ENCODE results near the gene LHX1.

Gene LHX1

DNA sequence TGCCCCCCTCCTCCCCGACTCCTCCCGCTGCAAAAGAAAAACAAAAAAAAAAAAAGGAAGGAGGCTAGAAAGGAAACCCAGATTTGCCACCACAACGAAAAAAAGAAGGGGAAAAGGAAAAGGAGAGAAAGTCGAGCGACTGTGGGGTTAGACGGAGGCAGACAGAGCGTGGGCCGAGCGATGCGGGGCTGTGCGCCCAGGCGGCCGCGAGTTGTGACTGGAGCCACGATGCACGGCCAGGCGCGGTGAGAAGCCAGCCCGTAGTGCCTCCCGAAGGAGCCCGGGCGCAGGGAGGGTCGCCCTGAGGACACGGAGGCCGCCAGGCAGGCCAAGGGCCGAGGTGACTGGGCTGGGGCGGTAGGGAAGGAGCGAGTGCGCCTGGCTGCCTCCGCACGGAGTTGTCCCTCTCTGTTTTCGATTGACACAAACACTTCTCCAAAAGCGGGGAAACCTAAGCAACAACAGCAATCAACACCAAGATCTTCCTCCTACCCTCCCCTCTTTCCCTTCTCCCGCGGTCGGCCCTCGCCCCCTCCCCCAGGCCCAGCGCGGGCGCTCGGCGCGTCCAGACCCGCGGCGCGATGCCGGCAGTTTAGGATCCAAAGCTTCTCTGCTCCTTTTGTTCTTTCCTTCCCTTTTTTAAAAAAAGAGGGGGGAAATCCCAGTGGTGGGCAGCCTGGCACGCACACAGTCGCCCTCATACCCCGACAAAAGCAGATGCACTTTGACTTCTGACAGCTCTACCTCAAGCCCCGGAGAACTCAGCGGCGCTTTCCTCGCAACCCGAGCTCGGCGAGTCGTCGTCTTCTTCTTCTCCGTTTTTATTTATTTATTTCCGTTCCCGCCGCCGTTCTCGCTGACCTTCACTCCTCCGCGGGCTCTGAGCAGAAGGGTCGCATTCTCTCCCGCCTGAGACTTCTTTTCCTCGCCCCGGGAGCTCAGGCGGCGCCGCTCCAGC lies at the start of gene LHX1:
Gene LHX1 (plus strand): TSS at position 475 of the 958 bp plus-strand sequence. CDS start 723 bp downstream, outside the sequence.
- TF ChIP-seq, protein P1, sequence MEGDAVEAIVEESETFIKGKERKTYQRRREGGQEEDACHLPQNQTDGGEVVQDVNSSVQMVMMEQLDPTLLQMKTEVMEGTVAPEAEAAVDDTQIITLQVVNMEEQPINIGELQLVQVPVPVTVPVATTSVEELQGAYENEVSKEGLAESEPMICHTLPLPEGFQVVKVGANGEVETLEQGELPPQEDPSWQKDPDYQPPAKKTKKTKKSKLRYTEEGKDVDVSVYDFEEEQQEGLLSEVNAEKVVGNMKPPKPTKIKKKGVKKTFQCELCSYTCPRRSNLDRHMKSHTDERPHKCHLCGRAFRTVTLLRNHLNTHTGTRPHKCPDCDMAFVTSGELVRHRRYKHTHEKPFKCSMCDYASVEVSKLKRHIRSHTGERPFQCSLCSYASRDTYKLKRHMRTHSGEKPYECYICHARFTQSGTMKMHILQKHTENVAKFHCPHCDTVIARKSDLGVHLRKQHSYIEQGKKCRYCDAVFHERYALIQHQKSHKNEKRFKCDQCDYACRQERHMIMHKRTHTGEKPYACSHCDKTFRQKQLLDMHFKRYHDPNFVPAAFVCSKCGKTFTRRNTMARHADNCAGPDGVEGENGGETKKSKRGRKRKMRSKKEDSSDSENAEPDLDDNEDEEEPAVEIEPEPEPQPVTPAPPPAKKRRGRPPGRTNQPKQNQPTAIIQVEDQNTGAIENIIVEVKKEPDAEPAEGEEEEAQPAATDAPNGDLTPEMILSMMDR (conservative IDR thresholded peaks at IDR 0.05; ENCODE audit: low read length), result no peak
- DNase-seq (ENCODE audit: low read depth), result no peak
- no peak within 1 kb of the TSS for H3K4me3 ChIP-seq (ENCODE audit: low read length)

DNA sequence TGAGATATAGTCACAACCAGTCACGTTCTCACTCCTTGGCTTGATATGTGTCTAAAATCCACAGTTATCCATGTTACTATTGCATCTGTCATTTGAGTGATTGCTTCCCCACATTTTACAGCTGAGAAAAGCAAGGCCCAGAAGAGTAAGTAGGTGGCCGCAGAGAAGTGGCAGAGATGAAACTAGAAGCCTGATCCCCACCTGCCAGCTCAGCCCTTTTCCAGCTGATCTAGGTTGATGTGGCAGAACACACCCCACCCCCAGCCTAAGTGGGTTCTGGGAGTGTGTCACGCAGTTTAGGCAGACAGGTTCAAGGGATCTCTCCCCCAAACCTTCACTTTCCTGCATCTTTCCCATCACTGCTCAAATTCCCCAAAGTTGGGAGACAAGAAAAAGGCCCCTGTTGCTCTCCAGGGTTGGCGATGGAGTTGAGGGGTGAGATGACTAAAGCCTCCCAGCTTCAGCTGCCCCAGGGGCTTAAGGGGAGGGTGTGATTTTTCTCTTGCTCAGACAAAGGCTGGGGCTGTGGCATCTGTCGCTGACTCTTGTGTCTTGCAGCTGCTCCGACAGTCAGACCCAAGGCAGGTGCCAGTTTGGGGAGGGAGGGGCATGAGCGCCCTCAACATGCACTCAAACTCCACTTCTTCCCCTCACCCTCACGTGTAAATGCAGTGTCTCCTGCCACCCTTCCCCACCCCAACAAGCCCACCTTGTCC lies 48.9 kb upstream of the LHX1 start:
- no peak overlapping the region for H3K4me3 ChIP-seq (ENCODE audit: low read length)
- TF ChIP-seq, protein P1 (conservative IDR thresholded peaks at IDR 0.05; ENCODE audit: low read length), result no peak
- DNase-seq (ENCODE audit: low read depth), result no peak

DNA sequence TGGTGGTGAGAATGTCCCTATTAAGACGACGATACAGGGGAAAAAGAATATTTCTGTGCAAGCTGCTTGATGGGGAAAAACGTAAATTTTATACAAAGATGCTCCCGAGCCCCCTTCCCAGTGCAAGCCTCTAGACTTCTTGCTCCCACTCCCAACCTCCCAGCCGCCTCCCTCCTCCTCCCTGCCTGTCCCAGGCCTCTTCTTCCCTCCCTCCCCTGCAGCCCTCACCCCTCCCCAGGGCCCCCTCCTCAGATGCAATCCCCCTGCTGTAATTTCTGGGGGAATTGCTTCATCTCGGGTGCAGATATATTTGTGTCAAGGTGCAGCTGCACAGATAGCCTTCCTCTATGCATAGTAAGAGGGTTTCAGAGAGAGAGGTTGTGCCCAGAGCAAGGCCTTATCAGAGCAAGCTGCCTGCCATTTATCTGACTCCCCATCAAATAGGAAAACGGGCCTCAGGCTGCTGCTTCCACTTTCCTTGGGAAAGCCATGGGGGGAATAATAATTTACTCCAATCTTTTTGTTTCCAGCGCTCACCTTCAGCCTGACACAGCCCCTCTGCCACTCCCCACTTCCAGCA lies 47.4 kb upstream of the LHX1 start:
- TF ChIP-seq, protein P1 (conservative IDR thresholded peaks at IDR 0.05; ENCODE audit: low read length), result no peak
- no peak overlapping the region for H3K4me3 ChIP-seq (ENCODE audit: low read length)
- DNase-seq (ENCODE audit: low read depth), result no peak

DNA sequence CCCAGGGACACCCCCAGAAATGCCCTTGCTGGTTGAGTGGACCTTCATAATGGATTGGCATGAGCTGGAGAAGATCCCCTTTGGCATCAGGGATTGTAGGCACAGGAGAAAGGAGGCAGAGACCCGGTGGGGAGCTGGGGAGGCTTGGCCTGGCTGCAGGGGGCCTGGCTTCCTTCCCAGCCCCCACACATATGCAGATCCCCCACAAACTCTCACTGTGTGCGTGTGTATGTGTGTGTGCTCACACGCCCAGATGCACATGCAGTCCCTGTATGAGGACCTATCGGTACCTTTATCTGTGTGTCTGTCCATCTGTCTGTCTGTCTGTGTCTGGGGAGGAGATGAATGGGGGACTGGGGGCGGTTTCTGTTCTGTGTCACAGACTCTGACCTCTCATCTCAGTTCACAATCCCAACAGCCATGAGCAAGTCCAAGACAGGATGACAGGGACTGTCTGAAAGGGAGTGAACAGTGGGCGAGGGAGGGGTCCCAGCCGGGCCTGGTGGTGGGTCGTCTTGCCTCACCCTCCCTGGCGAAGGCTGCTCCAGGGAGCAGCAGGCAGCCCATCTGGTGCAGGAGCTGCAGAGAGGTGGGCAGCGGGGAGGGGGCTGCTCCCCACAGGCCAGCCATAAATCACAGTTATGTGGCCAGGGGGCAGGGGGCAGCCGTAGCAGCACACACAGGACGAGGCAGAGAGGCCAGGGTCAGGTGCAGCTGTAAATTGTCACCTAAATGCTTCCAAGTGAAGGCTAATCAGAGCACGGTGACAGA lies 46.7 kb upstream of the LHX1 start:
- TF ChIP-seq, protein P1 (conservative IDR thresholded peaks at IDR 0.05; ENCODE audit: low read length), result no peak

DNA sequence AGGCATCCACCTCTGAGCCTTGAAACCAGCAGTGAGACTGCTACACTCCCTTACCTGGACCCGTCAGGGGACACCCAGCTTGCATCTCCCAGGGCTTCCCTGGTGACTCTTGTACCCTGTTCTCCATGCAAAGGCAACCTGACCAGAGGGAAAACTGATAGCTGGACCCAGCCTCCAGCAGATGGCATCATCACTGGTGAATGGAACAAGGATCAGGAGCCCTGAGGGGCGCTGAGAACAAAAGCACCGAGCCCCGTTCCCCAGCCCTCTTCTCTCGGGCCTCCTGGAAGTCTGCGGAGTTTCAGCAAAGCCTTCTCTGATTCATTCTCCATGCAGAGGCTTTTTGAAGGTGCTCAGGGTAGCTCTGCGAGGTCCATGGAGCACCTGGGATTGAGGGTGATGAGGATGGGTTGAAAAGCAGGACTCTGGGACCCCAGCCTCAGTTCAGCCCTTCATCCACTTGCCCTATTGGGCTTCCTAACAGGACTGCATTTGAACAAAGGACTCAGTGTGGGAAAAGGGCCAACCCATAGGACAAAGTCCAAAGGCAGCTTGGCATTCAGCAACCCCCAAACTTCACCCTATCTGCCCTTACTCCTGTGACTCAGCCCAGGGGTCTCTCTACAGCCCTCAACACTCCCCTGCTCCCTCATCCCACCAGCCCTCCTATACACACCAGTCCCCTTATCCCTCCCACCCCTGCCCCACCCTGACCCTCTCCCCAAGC lies 45.0 kb upstream of the LHX1 start:
- no peak overlapping the region for H3K4me3 ChIP-seq (ENCODE audit: low read length)
- TF ChIP-seq, protein P1 (conservative IDR thresholded peaks at IDR 0.05; ENCODE audit: low read length), result no peak
- no peak for DNase-seq (ENCODE audit: low read depth)

More for the DNA sequence above, 46.7 kb upstream of the LHX1 start:
- DNase-seq (ENCODE audit: low read depth), result no peak
- H3K4me3 ChIP-seq (ENCODE audit: low read length), result no peak overlapping the region

DNA sequence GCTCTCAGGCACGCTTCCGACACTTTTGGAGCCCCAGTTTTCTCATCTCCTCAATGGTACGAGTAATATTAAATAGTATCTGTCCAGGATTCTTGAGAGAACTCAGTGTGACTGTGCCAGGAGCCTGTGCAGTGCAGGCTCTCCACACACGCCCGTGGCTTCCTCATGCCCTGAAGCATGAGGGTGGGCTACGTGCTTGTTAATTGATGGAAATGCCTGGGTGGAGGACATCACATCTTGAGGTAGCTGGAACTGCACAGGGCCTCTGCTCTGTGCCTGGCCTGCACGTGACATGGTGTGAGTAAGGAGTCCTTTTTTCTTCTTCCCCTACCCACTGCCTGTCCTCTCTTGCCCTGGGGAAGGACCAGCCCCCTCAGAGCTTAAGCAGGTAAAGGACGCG lies 43.1 kb upstream of the LHX1 start:
- H3K4me3 ChIP-seq (ENCODE audit: low read length), result no peak overlapping the region
- DNase-seq (ENCODE audit: low read depth), result no peak
- TF ChIP-seq, protein P1 (conservative IDR thresholded peaks at IDR 0.05; ENCODE audit: low read length), result no peak
